Heart left ventricle (tissue), 13 donors: ENCODE data around the gene DCPS.

Source experiments
- CTCF ChIP-seq, 12 donors: fragments of 200-600 bp; sonication (generic) in 4 of 12; IDR thresholded peaks; one replicate each; pipeline versions ENCODE4 v1.5.0 to v1.8.0; 2018 to 2022; ENCODE audit warnings: antibody characterized with exemption in 12 of 12, mild to moderate bottlenecking in 5 of 12
- POLR2A ChIP-seq, 2 donors: fragments of 450-650 bp; IDR thresholded peaks; one replicate each; pipeline ENCODE4 v1.6.1; 2017; ENCODE audit warnings: antibody characterized with exemption in 2 of 2, mild to moderate bottlenecking in 2 of 2, moderate library complexity in 2 of 2
- donor health status: ischemic (EF 13 %, LVEDD 7.1; RV severe dilation, severe dysfunction).
- donor health status: DM: no; HTN: yes; CAD: no.
- donor health status: DM: no; HTN: no; CAD: no.
- donor health status: ischemic (EF 25% LVEDD 6.9; RV normal size, moderate dysfunction).
- donor health status: ischemic (EF 25% LVEDD 5.7; RV mildly dilated, moderate dysfunction).
- donor health status: ischemic (EF 35%, LVEDD 5.7; RV mildly dilated, moderate dysfunction).
- donor health status: nonischemic (EF 11% LVEDD 7.7; RV severe dilation, severe dysfunction).
- donor health status: DM: yes; HTN: yes; CAD: no.
- donor health status: PGD.
- donor health status: ischemic (EF 29% LVEDD 5.4; RV normal size, mild dysfunction).
- donor health status: nonischemic (EF 23%, LVEDD 6.1; RV moderate dilation, normal function).

DNA sequence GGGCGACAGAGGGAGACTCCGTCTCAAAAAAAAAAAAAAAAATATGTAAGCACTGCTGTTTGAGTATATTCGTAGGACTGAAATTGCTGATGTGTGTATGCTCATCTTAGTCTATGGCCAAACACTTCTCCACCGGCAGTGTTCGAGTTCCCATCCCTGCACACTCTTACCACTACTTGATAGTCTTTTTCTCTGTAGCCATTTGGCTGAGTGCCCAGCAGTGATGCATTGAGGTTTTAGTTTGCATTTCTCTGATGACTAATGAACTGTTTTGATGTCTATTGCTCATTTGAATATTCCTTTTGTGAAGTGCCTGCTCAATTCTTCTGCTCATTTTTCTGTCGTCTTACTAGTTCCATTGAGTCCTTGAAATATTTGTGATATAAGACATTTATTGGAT is 19.0 kb upstream of the DCPS start:
- TF ChIP-seq CTCF (IDR thresholded peaks at IDR 0.05) (no peak), POLR2A (IDR thresholded peaks at IDR 0.05) (no peak)
